NCI-H2196 treated with DMSO at 0.1 percent for 48 hours (cell line): ENCODE measurements around the gene CNTNAP2.

Experiments
- DNase-seq: peaks from one replicate; lab custom pipeline; 2025; ENCODE audit not compliant: unreplicated experiment; lab: John Stamatoyannopoulos, UW

The CNTNAP2 gene

GRCh38 chr7:146414373-146414772, 297.8 kb downstream of the CNTNAP2 start:
- no peak for DNase-seq

- DNase-seq: no peak
Measured at GRCh38 chr7:146414937-146415336, 298.3 kb downstream of the CNTNAP2 start.

GRCh38 chr7:146417176-146417575, 300.6 kb downstream of the CNTNAP2 start:
- DNase-seq: no peak

DNA sequence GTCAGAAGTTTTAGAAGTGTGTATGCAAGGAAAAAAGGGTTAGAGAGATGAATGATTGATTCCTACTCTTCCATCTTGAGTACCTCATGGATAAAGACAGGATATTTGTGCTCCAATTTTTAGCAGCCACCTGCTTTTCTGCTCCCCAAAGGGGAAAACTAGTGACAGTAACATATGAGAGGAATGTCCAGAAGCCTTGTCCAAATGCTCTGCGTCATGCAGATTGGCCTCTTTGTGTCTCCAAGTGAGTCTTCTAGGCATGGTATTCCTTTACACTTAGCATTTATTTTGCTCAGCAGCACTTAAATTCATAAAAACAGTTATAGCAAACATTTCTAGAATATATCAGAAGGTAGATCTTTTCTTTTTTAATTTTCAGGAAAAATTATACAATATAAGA, 306.8 kb downstream of the CNTNAP2 start:
- no peak for DNase-seq

DNA sequence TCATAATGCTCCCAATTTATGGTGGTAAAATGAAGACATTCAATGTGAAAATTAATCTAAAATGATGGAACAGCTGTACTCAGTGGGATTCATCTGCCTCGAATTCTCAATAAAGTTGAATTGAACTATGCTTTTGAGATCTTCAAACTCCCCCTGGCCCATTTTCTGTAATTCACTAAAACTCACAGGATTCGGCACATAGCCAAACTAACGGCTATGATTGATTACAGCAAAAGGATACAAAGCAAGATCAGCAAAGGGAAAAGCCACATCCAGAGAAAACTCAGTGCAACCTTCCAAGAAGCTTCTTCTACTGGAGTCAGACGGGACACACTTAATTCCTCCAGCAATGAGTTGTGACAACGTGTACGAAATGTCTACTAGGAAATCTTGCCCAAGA, 307.5 kb downstream of the CNTNAP2 start:
- no peak for DNase-seq

- no peak for DNase-seq
Measured at GRCh38 chr7:146433501-146433900, 316.9 kb downstream of the CNTNAP2 start.

GRCh38 chr7:146443102-146443501, 326.5 kb downstream of the CNTNAP2 start:
- no peak for DNase-seq

DNA sequence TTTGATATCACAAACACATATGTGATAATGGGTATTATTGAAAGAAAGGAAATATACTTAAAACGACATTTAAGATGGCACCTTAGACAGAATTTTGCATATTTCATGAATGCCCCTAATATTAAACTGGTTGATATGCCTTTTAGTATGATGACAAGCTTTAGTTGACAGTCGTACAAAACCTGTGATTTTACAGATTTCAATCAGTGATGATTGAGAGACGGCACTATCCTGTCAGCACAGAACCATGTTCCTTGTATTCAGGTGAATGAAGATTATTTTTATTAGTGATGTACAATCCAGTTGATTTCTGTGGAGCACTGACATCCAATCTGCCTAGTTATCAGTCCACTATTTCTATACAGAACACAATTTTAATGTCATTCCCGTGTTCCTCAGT, 333.0 kb downstream of the CNTNAP2 start:
- no peak for DNase-seq

DNA sequence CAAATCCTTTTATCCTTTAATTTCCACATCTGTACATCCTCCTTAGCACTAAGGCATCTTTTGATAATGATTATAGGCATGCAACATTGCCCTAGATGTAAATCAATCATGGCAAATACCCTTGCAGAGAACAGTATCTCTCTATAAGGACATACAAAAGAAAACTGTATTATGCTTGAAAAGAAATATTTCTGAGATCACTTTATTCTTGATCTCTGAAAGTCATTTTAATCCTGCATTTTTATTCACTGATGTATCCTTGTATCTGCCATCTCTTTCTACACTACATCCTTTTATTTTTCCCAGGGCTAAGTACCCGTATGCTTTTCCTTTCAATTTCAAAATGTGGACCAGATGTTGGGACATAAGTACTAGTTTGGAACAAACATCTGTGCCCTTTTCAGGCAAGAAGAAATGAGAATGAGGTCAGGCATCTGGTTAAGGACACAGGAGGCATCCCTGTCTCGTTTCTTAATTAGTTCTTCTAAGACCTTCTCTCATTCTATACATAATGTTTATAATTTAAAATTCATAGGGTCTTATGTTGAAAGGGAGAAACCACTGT, 338.6 kb downstream of the CNTNAP2 start:
- no peak for DNase-seq

DNA sequence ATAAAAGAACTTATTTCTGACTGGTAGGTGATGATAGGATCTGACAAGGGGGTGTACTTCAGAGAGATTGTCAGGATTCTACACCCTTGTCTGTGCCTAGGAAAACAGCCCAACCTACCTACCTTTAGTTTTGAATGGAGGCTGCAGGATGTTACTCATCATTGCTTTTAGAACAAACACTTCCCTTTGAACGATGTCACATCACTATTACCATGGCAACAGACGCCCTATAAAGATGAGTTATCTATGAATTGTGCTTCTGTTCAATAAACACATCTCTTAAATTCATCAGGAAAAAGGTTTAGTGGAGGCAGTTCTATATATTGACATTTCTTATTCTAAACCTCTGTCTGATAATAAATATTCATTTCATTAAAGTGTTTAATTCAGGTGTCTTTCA, 362.4 kb downstream of the CNTNAP2 start:
- peak; percentile 3 for DNase-seq

GRCh38 chr7:146486519-146486918, 369.9 kb downstream of the CNTNAP2 start:
- DNase-seq: no peak

DNA sequence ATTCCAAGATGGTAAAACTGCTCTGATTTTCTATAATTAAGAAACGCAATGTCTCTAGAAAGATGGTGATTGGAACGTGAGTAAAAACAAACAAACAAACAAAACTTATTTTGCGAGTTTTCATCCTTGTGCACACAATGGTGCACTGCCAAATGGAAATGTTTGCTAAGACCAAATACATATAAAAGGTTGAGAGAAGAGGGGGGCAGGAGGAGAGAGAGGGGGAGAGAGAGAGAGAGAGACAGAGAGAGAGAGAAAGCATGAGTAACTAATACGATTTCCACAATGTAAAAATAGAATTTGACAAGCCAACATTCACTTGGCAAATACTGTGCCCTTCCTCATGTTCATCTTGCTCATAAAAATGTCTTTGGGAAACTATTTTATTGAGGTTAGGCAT, 375.4 kb downstream of the CNTNAP2 start:
- DNase-seq: no peak

GRCh38 chr7:146494952-146495596, 378.5 kb downstream of the CNTNAP2 start:
- DNase-seq: no peak

GRCh38 chr7:146496657-146497056, 380.1 kb downstream of the CNTNAP2 start:
- no peak for DNase-seq

DNA sequence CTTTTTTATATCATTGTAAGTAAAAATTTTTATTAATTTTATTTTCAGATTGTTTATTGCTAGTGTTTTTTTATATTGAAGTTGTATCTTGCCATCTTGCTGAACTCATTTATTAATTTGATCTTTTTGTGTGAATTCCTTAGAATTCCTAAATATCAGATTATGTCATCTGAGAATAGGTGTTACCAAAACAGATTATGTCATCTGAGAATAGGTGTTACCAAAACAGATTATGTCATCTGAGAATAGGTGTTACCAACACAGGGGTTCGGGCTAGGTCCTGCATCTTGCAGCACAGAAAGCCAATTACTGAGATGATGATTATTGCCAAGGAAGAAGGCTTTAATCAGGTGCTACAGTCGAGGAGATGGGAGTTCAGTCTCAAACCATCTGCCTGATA, 383.4 kb downstream of the CNTNAP2 start:
- no peak for DNase-seq

- DNase-seq: no peak
Measured at GRCh38 chr7:146503844-146504243, 387.2 kb downstream of the CNTNAP2 start.

DNA sequence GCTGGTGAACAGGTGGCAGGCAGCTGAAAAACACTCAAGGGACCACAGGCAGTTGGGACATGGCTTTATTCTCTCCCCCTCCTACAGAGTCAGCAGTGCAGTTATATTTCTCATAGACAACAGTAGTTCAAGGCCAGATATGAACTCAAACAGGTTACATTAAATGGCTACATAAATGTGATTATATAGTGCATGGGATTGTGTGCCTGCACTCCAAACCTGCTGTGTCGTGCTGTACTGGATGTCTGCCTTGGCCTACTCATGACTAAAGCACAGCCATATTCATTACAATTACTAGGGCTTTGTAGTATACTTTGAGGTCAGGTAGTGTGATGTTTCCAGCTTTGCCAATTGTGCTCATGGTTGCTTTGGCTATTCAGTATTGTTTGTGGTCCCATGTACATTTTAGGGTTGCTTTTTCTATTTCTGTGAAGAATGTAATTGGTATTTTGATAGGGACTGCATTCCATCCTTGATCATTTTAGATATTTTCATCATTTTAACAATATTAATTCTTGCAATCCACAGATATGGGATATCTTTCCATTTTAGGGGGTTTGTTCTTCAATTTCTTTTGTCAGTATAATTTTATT, 393.6 kb downstream of the CNTNAP2 start:
- no peak for DNase-seq

GRCh38 chr7:146514304-146514703, 397.7 kb downstream of the CNTNAP2 start:
- DNase-seq: no peak

GRCh38 chr7:146528581-146528980, 412.0 kb downstream of the CNTNAP2 start:
- no peak for DNase-seq

DNA sequence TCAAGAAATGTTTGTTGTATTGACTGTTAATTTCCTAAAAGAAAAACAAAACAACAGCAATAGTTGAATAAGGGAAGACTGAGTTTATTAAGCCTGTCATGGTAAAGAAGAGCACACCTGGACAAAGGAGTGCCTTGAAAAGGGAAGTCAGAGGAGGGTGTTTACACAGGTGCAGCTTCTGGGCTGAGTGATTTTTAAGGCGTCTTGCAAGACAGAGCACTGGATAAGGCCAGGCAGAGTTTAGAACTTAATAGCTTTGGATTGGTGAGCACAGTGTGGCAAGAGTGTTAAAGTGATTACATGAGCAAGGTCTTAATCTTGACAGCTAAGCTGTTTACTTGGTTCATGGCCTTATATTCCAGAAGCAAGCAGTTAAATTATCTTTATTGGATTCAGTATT, 423.2 kb downstream of the CNTNAP2 start:
- no peak for DNase-seq

DNA sequence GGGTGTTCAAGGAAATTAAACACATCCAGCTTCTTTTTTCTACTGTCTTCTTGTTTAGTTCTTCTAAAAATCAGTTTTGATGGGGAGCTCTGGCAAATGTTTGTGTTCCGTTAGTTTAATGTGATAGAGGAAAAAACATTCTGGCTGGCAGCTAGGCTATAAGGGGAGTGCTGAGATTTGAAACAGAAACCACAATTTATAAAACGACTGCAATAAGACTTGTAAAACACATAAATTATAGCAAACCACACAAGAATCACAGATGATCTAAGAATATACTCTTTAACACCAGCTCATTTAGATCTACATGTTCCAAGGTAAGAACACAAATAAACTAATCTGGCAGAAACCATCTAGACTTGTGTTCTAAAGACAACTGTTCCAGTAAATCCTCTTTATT, 425.5 kb downstream of the CNTNAP2 start:
- no peak for DNase-seq

DNA sequence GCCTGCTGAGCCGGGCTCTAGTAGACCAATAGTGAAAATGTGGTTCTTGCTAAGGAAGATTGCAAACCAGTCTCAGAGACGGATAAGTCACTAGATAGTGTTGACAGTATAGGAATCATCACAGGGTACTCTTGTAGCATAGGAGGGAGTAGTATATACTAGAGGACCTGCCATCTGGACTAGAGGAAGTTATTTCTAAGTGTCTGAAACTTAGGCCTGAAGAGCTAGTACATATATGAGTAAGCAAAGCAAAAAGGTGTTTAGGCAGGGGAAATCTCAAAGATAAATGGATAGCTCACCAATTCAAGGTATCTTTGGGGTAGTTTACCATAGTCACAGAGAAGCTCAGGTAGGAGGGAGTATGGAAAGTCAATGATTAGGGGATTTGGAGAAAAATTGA, 428.1 kb downstream of the CNTNAP2 start:
- no peak for DNase-seq

DNA sequence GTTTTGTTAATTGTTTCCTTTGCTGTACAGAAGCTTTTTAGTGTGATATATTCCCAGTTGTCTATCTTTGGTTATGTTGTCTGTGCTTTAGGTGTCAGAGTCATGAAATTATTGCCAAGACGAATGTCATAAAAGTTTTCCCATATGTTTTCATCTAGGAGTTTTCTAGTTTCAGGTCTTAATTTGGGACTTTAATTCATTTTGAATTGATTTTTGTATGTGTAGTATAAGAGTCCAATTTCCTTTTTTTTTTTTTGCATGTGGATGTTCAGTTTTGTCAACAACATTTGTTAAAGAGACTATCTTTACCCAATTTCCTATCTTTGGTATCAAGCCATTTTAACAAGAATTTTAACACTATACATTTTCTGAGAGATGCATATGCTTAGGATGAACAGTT, 432.2 kb downstream of the CNTNAP2 start:
- DNase-seq: no peak
